ENCODE data around the gene ZNF444. TPM values are rescaled to one million over a fixed set of nuclear protein-coding genes. Genes with fewer than 3 reads are reported as not detected.

ZNF444 gene
- total RNA-seq, 1 donor from 2014 or later: 37.3 TPM

- Histone ChIP-seq H3K9me3 (no peaks in the 10 kb centered on the region), H3K4me1 (peaks cover 40% of the 10 kb centered on the region), H3K36me3 (no peaks in the 10 kb centered on the region), H3K27me3 (no peaks in the 10 kb centered on the region), H3K4me3 (peak within 1 kb of the TSS; percentile 80), H3K27ac (peak within 1 kb of the TSS; percentile 93)
- TF ChIP-seq CTCF (IDR thresholded peaks at IDR 0.05): no peak
- intact Hi-C loops (cut with DNase I): no loop called here
- ATAC-seq: peak; percentile 94
- peak; percentile 99 for DNase-seq
Measured at GRCh38 chr19:56121180-56122167, 19.6 kb upstream of the ZNF444 start, which contains the start of gene ZNF787. Gene ZNF787, minus strand, starts transcription at chr19:56121295. Its CDS starts 18,078 bp downstream, at chr19:56103217.

- no peak for TF ChIP-seq CTCF (IDR thresholded peaks at IDR 0.05)
- ATAC-seq: no peak
- Histone ChIP-seq H3K9me3 (no peaks in the 10 kb centered on the region), H3K36me3 (no peaks in the 10 kb centered on the region), H3K4me3 (no peak overlapping the region), H3K27me3 (no peaks in the 10 kb centered on the region), H3K4me1 (peaks cover 25% of the 10 kb centered on the region), H3K27ac (no peak overlapping the region)
- no peak for DNase-seq
- intact Hi-C loops (cut with DNase I): no loop called here
Measured at GRCh38 chr19:56123266-56123891, 17.7 kb upstream of the ZNF444 start.

- Histone ChIP-seq H3K4me3 (no peak overlapping the region), H3K27ac (no peak overlapping the region), H3K27me3 (no peaks in the 10 kb centered on the region), H3K4me1 (peaks cover 13% of the 10 kb centered on the region), H3K36me3 (no peaks in the 10 kb centered on the region), H3K9me3 (no peaks in the 10 kb centered on the region)
- ATAC-seq (no peak), DNase-seq (no peak)
- no peak for TF ChIP-seq CTCF (IDR thresholded peaks at IDR 0.05)
- intact Hi-C loops (cut with DNase I): no loop called here
Measured at GRCh38 chr19:56124578-56124977, 16.5 kb upstream of the ZNF444 start.

- ATAC-seq: no peak
- DNase-seq: no peak
- no peak overlapping the region for H3K27ac ChIP-seq
- no peaks in the 10 kb centered on the region for H3K27me3 ChIP-seq
- no peaks in the 10 kb centered on the region for H3K36me3 ChIP-seq
- H3K9me3 ChIP-seq: no peaks in the 10 kb centered on the region
- peaks cover 6% of the 10 kb centered on the region for H3K4me1 ChIP-seq
- H3K4me3 ChIP-seq: no peak overlapping the region
- intact Hi-C loops (cut with DNase I): no loop called here
- no peak for TF ChIP-seq CTCF (IDR thresholded peaks at IDR 0.05)
Measured at GRCh38 chr19:56125806-56126590, 15.1 kb upstream of the ZNF444 start.

- ATAC-seq (no peak), DNase-seq (no peak)
- Histone ChIP-seq H3K9me3 (no peaks in the 10 kb centered on the region), H3K4me1 (no peaks in the 10 kb centered on the region), H3K36me3 (no peaks in the 10 kb centered on the region), H3K27ac (no peak overlapping the region), H3K27me3 (no peaks in the 10 kb centered on the region), H3K4me3 (no peak overlapping the region)
- intact Hi-C loops (cut with DNase I): no loop called here
- no peak for TF ChIP-seq CTCF (IDR thresholded peaks at IDR 0.05)
Measured at GRCh38 chr19:56126983-56127780, 13.9 kb upstream of the ZNF444 start.

Measured in upper lobe of right lung (tissue), 1 donor.